PC-9 (cell line): Measurements from ENCODE around the gene STARD13. TPM values are rescaled to one million over a fixed set of nuclear protein-coding genes. Genes with fewer than 3 reads are reported as not detected.

ENCODE experiments used
- BruUV-seq: library from RNA; stranded (reverse); fragments of 400-500 nt; replicated peaks from 2 replicates; lab custom pipeline; 2021; lab: Mats Ljungman, UMichigan
- CTCF ChIA-PET: fragments of 300-600 bp; sonication (Branson Sonifier 250); formaldehyde crosslinking; loops from one replicate; lab custom pipeline; 2022; ENCODE audit warnings: antibody characterized with exemption; lab: Charles Lee
- POLR2A ChIA-PET: fragments of 300-600 bp; sonication (Branson Sonifier 250); formaldehyde crosslinking; loops from one replicate; lab custom pipeline; 2022; ENCODE audit warnings: antibody characterized with exemption; ENCODE audit not compliant: unreplicated experiment; lab: Charles Lee
- DNase-seq, 2 experiments: peaks; one replicate each; pipeline versions ENCODE4 v3.0.0 to v3.0.0-alpha.2; 2015 to 2022; ENCODE audit warnings: mixed read lengths in 1 of 2
- H2AFZ ChIP-seq: fragments of 200-600 bp; sonication (generic); 2 replicates; pipeline ENCODE4 v1.8.1; 2017; ENCODE audit warnings: antibody characterized with exemption
- H3F3A ChIP-seq: fragments of 200-600 bp; sonication (generic); 2 replicates; pipeline ENCODE4 v1.8.1; 2017; ENCODE audit warnings: antibody characterized with exemption, mild to moderate bottlenecking, low read depth; ENCODE audit not compliant: insufficient read depth
- H3K27ac ChIP-seq: fragments of 200-600 bp; sonication (generic); 2 replicates; pipeline ENCODE4 v1.6.1; 2016; ENCODE audit warnings: mixed run types
- H3K27me3 ChIP-seq: fragments of 200-600 bp; sonication (generic); 2 replicates; pipeline ENCODE4 v1.6.1; 2016; ENCODE audit warnings: low read depth, mixed run types; ENCODE audit not compliant: insufficient read depth
- H3K36me3 ChIP-seq: fragments of 200-600 bp; sonication (generic); 2 replicates; pipeline ENCODE4 v1.6.1; 2016; ENCODE audit warnings: low read depth, mixed run types
- H3K4me1 ChIP-seq: fragments of 200-600 bp; sonication (generic); replicated peaks from 2 replicates; pipeline ENCODE4 v1.6.1; 2016; ENCODE audit warnings: mixed run types; ENCODE audit not compliant: insufficient read depth
- H3K4me2 ChIP-seq: fragments of 200-600 bp; sonication (generic); 2 replicates; pipeline ENCODE4 v1.6.1; 2017; ENCODE audit warnings: mixed run types
- H3K4me3 ChIP-seq: fragments of 200-600 bp; sonication (generic); 2 replicates; pipeline ENCODE4 v1.6.1; 2016; ENCODE audit warnings: mixed run types
- H3K79me2 ChIP-seq: fragments of 200-600 bp; sonication (generic); 2 replicates; pipeline ENCODE4 v1.6.1; 2017; ENCODE audit warnings: low read depth, mixed run types
- H3K9me2 ChIP-seq: fragments of 200-600 bp; sonication (generic); 2 replicates; pipeline ENCODE4 v1.8.1; 2017; ENCODE audit warnings: mild to moderate bottlenecking; ENCODE audit not compliant: insufficient read depth
- H3K9me3 ChIP-seq: fragments of 200-600 bp; sonication (generic); 2 replicates; pipeline ENCODE4 v1.8.1; 2016; ENCODE audit warnings: low read depth; ENCODE audit not compliant: insufficient read depth
- H4K20me1 ChIP-seq: fragments of 200-600 bp; sonication (generic); 2 replicates; pipeline ENCODE4 v1.8.1; 2017; ENCODE audit not compliant: insufficient read depth
- CTCF ChIP-seq: fragments of 200-600 bp; sonication (generic); conservative IDR thresholded peaks from 2 replicates; pipeline ENCODE4 v1.6.1; 2017; ENCODE audit warnings: mixed run types, antibody characterized with exemption, mild to moderate bottlenecking, moderate library complexity
- EZH2 ChIP-seq: fragments of 200-600 bp; sonication (generic); IDR thresholded peaks from 2 replicates; pipeline ENCODE4 v1.8.0; 2017; ENCODE audit warnings: antibody characterized with exemption, low read depth
- intact Hi-C: fragments of 100-400 bp; cut with micrococcal nuclease; formaldehyde crosslinking; loops from one replicate; pipeline ENCODE4 v1.10.0; 2022; ENCODE audit not compliant: unreplicated experiment
- total RNA-seq: library from RNA; stranded (reverse); gene quantifications from 2 replicates; pipeline ENCODE4 v1.2.3, GENCODE V29; 2021

The STARD13 gene
- total RNA-seq, 1 experiment from 2014 or later, result 19.6 TPM

- peaks cover 16% of the 10 kb centered on the region for H3F3A ChIP-seq
- no peak overlapping the region for H2AFZ ChIP-seq
- no peaks in the 10 kb centered on the region for H4K20me1 ChIP-seq
- DNase-seq, result no peak
- ChIA-PET CTCF (interaction anchor here (1.2 kb wide), 2 partner anchors 10 to 23 kb away, joined by 3 read pairs; no protein-coding TSS in a partner anchor), POLR2A (no interaction called here)
- peaks cover 32% of the 10 kb centered on the region for H3K4me1 ChIP-seq
- no peak overlapping the region for H3K4me2 ChIP-seq
- H3K27me3 ChIP-seq, result no peaks in the 10 kb centered on the region
- BruUV-seq, result no TSS peak
- H3K9me2 ChIP-seq, result no peaks in the 10 kb centered on the region
- no peak overlapping the region for H3K4me3 ChIP-seq
- no peaks in the 10 kb centered on the region for H3K9me3 ChIP-seq
- H3K27ac ChIP-seq, result 0 out of 2 replicates have a peak overlapping the region, but pooled peaks have one; percentile 46
- intact Hi-C loops, result no loop called here
- H3K79me2 ChIP-seq, result peaks cover 37% of the 10 kb centered on the region
- TF ChIP-seq CTCF (no peak), EZH2 (no peak)
- H3K36me3 ChIP-seq, result no peaks in the 10 kb centered on the region
These were observed 33.4 kb downstream of the STARD13 start for GRCh38 chr13:33252135-33252534.

- POLR2A ChIA-PET, result interaction anchor here (0.6 to 0.7 kb wide), 2 partner anchors 256 to 420 kb away, joined by 3 read pairs; no protein-coding TSS in a partner anchor
These were observed 34.4 kb downstream of the STARD13 start for GRCh38 chr13:33251131-33251661.

GRCh38 chr13:33250609-33251008 lies 34.9 kb downstream of the STARD13 start:
- peaks cover 40% of the 10 kb centered on the region for H3K79me2 ChIP-seq
- TF ChIP-seq CTCF, result no peak
- TF ChIP-seq EZH2, result no peak
- H3K4me3 ChIP-seq, result no peak overlapping the region
- H4K20me1 ChIP-seq, result 0 out of 2 replicates have a peak, but pooled peaks cover 5% of the 10 kb centered on the region
- intact Hi-C loops, result no loop called here
- no peaks in the 10 kb centered on the region for H3K9me2 ChIP-seq
- no peaks in the 10 kb centered on the region for H3K27me3 ChIP-seq
- POLR2A ChIA-PET, result interaction anchor here (0.6 kb wide), 1 partner anchor 419 kb away, joined by 3 read pairs; no protein-coding TSS in a partner anchor
- no peaks in the 10 kb centered on the region for H3K36me3 ChIP-seq
- peak overlapping the region; percentile 46 for H3K27ac ChIP-seq
- H3F3A ChIP-seq, result peaks cover 16% of the 10 kb centered on the region
- no TSS peak for BruUV-seq
- H3K9me3 ChIP-seq, result no peaks in the 10 kb centered on the region
- CTCF ChIA-PET, result no interaction called here
- no peak overlapping the region for H2AFZ ChIP-seq
- H3K4me1 ChIP-seq, result peaks cover 32% of the 10 kb centered on the region
- H3K4me2 ChIP-seq, result peak overlapping the region; percentile 61
- DNase-seq, result no peak

More at GRCh38 chr13:33251131-33251661, 34.4 kb downstream of the STARD13 start:
- Histone ChIP-seq H3K36me3 (no peaks in the 10 kb centered on the region), H3K9me3 (no peaks in the 10 kb centered on the region), H2AFZ (no peak overlapping the region), H3K79me2 (peaks cover 40% of the 10 kb centered on the region), H3K9me2 (no peaks in the 10 kb centered on the region), H4K20me1 (0 out of 2 replicates have a peak, but pooled peaks cover 1% of the 10 kb centered on the region), H3K4me3 (no peak overlapping the region), H3F3A (peaks cover 16% of the 10 kb centered on the region), H3K27ac (peak overlapping the region; percentile 46), H3K4me2 (peak overlapping the region; percentile 61), H3K27me3 (no peaks in the 10 kb centered on the region), H3K4me1 (peaks cover 32% of the 10 kb centered on the region)
- TF ChIP-seq CTCF (no peak), EZH2 (no peak)
- intact Hi-C loops, result no loop called here
- BruUV-seq, result no TSS peak
- DNase-seq, result peak; percentile 50 to 91
- CTCF ChIA-PET, result interaction anchor here (1.2 kb wide), 2 partner anchors 11 to 22 kb away, joined by 3 read pairs; no protein-coding TSS in a partner anchor
